K562 (cell line): ENCODE data around the gene PGS1. TPM values are rescaled to one million over a fixed set of nuclear protein-coding genes. Genes with fewer than 3 reads are reported as not detected.

ENCODE experiments used
- ATAC-seq: fragments of 200-7000 bp; cut with Tn5 transposase; 3 replicates; pipeline ENCODE4 v1.9.1; 2020; ENCODE audit warnings: moderate library complexity
- BruUV-seq: library from RNA; stranded (reverse); fragments of 400-500 nt; replicated peaks from 2 replicates; lab custom pipeline; 2021; lab: Mats Ljungman, UMichigan
- CTCF ChIA-PET: fragments of 300-600 bp; formaldehyde crosslinking; extraction: SDS; loops from one replicate; lab custom pipeline; 2021; ENCODE audit warnings: low intra/inter-chr PET ratio; lab: Yijun Ruan, JAX
- POLR2A ChIA-PET: fragments of 300-600, 350-650 bp; sonication (Branson Sonifier 250); formaldehyde crosslinking; extraction: SDS; loops from one replicate; lab custom pipeline; 2021; ENCODE audit warnings: antibody characterized with exemption, inconsistent platforms; lab: Yijun Ruan, JAX
- DNase-seq, 4 experiments: peaks; one replicate each; pipeline versions ENCODE4 v3.0.0 to v3.0.0-alpha.2; 2011 to 2018; ENCODE audit warnings: low spot score in 3 of 4, mixed read lengths in 3 of 4; ENCODE audit errors: extremely low read depth in 1 of 4
- FAIRE-seq: peaks from 2 replicates; lab custom pipeline; 2011; peaks lifted over from hg19 to GRCh38; lab: Jason Lieb, UNC
- H2AFZ ChIP-seq: 2 replicates; pipeline ENCODE4 v1.6.0; 2011; ENCODE audit warnings: low read depth, low read length, control low read depth, inconsistent platforms
- H3K27ac ChIP-seq: fragments of 200-600 bp; 3 replicates; pipeline ENCODE4 v1.8.0; 2011; ENCODE audit warnings: low read depth, mild to moderate bottlenecking, control low read depth, inconsistent platforms, low read length, moderate library complexity, mixed read lengths; ENCODE audit errors: extremely low read depth
- H3K27me3 ChIP-seq, 2 experiments: fragments of 300-600 bp in 1 of 2; 2 replicates in 1 of 2; 3 replicates in 1 of 2; pipeline versions ENCODE4 v1.6.0 to v1.8.0; 2011; ENCODE audit warnings: inconsistent platforms in 2 of 2, low read length in 2 of 2, mild to moderate bottlenecking in 1 of 2, mixed read lengths in 1 of 2, moderate library complexity in 1 of 2; ENCODE audit not compliant: control insufficient read depth in 2 of 2, insufficient read depth in 2 of 2
- H3K36me3 ChIP-seq: fragments of 300-600 bp; 3 replicates; pipeline ENCODE4 v1.8.0; 2011; ENCODE audit warnings: mild to moderate bottlenecking, low read length, inconsistent platforms; ENCODE audit not compliant: control insufficient read depth, insufficient read depth
- H3K4me1 ChIP-seq, 2 experiments: fragments of 200-600 bp in 1 of 2; replicated peaks in 1 of 2; 2 replicates in 1 of 2; 3 replicates in 1 of 2; pipeline versions ENCODE4 v1.5.1 to v1.8.0; 2011; ENCODE audit warnings: inconsistent platforms in 2 of 2, low read length in 2 of 2, mild to moderate bottlenecking in 1 of 2, mixed read lengths in 1 of 2, moderate library complexity in 1 of 2; ENCODE audit not compliant: control insufficient read depth in 2 of 2, insufficient read depth in 2 of 2
- H3K4me2 ChIP-seq: 2 replicates; pipeline ENCODE4 v1.6.1; 2011; ENCODE audit warnings: low read length, control low read depth, inconsistent platforms, mixed read lengths; ENCODE audit not compliant: insufficient read depth
- H3K4me3 ChIP-seq: fragments of 200-600 bp; sonication (generic), shearing (Covaris generic); 2 replicates; pipeline ENCODE4 v1.5.1; 2016; ENCODE audit warnings: control low read depth, inconsistent platforms
- H3K79me2 ChIP-seq: fragments of 200-600 bp; 3 replicates; pipeline ENCODE4 v1.8.0; 2011; ENCODE audit warnings: low read length, inconsistent platforms; ENCODE audit not compliant: control insufficient read depth, insufficient read depth
- H3K9ac ChIP-seq, 2 experiments: 2 replicates each; pipeline versions ENCODE4 v1.6.0 to v1.6.1; 2011; ENCODE audit warnings: low read depth in 2 of 2, low read length in 2 of 2, control low read depth in 1 of 2, inconsistent platforms in 1 of 2, mild to moderate bottlenecking in 1 of 2, mixed read lengths in 1 of 2; ENCODE audit not compliant: insufficient read depth in 1 of 2
- H3K9me1 ChIP-seq: one replicate; pipeline ENCODE4 v1.6.0; 2011; ENCODE audit warnings: inconsistent platforms, mild to moderate bottlenecking, low read length, moderate library complexity; ENCODE audit not compliant: control insufficient read depth, insufficient read depth
- H3K9me3 ChIP-seq: replicated peaks from 2 replicates; pipeline ENCODE4 v1.5.1; 2011; ENCODE audit warnings: low read depth, low read length, inconsistent platforms; ENCODE audit not compliant: control insufficient read depth, insufficient read depth
- H4K20me1 ChIP-seq: replicated peaks from 2 replicates; pipeline ENCODE4 v1.6.1; 2011; ENCODE audit warnings: low read length, inconsistent platforms, mixed read lengths; ENCODE audit not compliant: control insufficient read depth, insufficient read depth
- E2F1 ChIP-seq: sonication (generic); formaldehyde crosslinking; IDR thresholded peaks from 2 replicates; pipeline ENCODE4 v1.8.1; 2023; ENCODE audit warnings: mild to moderate bottlenecking, missing genetic modification reagents, moderate library complexity
- EP300 ChIP-seq: IDR thresholded peaks from 2 replicates; pipeline ENCODE4 v1.6.1; 2012; ENCODE audit warnings: low read length, improper control_type of control experiment
- FOXJ2 ChIP-seq: fragments of 200-800 bp; sonication (Bioruptor generic); IDR thresholded peaks from 2 replicates; pipeline ENCODE4 v1.6.1; 2016; ENCODE audit warnings: missing genetic modification characterization, missing compliant biosample characterization
- HBP1 ChIP-seq: fragments of 450-650 bp; formaldehyde crosslinking; IDR thresholded peaks from 2 replicates; pipeline ENCODE4 v1.4.0; 2022; ENCODE audit warnings: missing genetic modification characterization
- HOMEZ ChIP-seq: fragments of 250-450 bp; sonication (Bioruptor Pico); IDR thresholded peaks from 2 replicates; pipeline ENCODE4 v1.4.0; 2020; ENCODE audit warnings: mild to moderate bottlenecking, moderate library complexity
- MLLT1 ChIP-seq, 2 experiments: fragments of 450-650 bp; IDR thresholded peaks; 2 replicates each; pipeline ENCODE4 v1.6.1; 2016
- NRF1 ChIP-seq, 2 experiments: fragments of 450-650 bp; IDR thresholded peaks in 1 of 2; conservative IDR thresholded peaks in 1 of 2; 2 replicates each; pipeline ENCODE4 v1.6.1; 2014; ENCODE audit warnings: mild to moderate bottlenecking in 2 of 2
- PTTG1 ChIP-seq: fragments of 450-650 bp; IDR thresholded peaks from 2 replicates; pipeline ENCODE4 v1.6.1; 2016; ENCODE audit warnings: low read depth, mild to moderate bottlenecking, missing genetic modification characterization, missing compliant biosample characterization
- PYGO2 ChIP-seq: fragments of 450-650 bp; IDR thresholded peaks from 2 replicates; pipeline ENCODE4 v1.6.1; 2016; ENCODE audit warnings: mild to moderate bottlenecking, missing genetic modification characterization, moderate library complexity, missing compliant biosample characterization
- RBM15 ChIP-seq: fragments of 200-400 bp; formaldehyde crosslinking; IDR thresholded peaks from 2 replicates; pipeline ENCODE4 v1.6.1; 2018; ENCODE audit warnings: mild to moderate bottlenecking, low read length, moderate library complexity; ENCODE audit not compliant: insufficient read depth
- SNIP1 ChIP-seq: fragments of 450-650 bp; IDR thresholded peaks from 2 replicates; pipeline ENCODE4 v1.7.1; 2017; ENCODE audit warnings: low read depth, mild to moderate bottlenecking
- ZC3H4 ChIP-seq: sonication (generic); formaldehyde crosslinking; IDR thresholded peaks from 2 replicates; pipeline ENCODE4 v1.9.0; 2021; ENCODE audit warnings: missing genetic modification reagents, borderline replicate concordance
- ZFP30 ChIP-seq: fragments of 250-450 bp; sonication (Bioruptor Pico); IDR thresholded peaks from 2 replicates; pipeline ENCODE4 v1.8.0; 2022; ENCODE audit warnings: moderate library complexity, mild to moderate bottlenecking, inconsistent platforms, borderline replicate concordance
- ZFPM2 ChIP-seq: fragments of 250-450 bp; sonication (Bioruptor Pico); IDR thresholded peaks from 2 replicates; pipeline ENCODE4 v1.5.1; 2022; ENCODE audit warnings: mild to moderate bottlenecking
- ZNF134 ChIP-seq: fragments of 250-450 bp; sonication (Bioruptor Pico); conservative IDR thresholded peaks from 2 replicates; pipeline ENCODE4 v1.4.0; 2020
- ZZZ3 ChIP-seq: fragments of 450-650 bp; IDR thresholded peaks from 2 replicates; pipeline ENCODE4 v1.6.1; 2016; ENCODE audit warnings: antibody characterized with exemption, mild to moderate bottlenecking, moderate library complexity
- WGBS: fragments of 100-300 bp; shearing (Covaris generic); methylation state at CpG from one replicate; pipeline ENCODE4 v1.1.6; 2016; ENCODE audit warnings: low coverage, mixed read lengths; ENCODE audit not compliant: insufficient coverage; ENCODE audit errors: missing lambda C conversion rate; 5-methylcytosine and 5-hydroxymethylcytosine counted together
- in situ Hi-C: fragments of 300-500 bp; cut with MboI; formaldehyde crosslinking; loops from 4 replicates; pipeline ENCODE4 v1.15.0; 2018; ENCODE audit warnings: inconsistent platforms, mixed read lengths
- intact Hi-C: fragments of 100-400 bp; cut with micrococcal nuclease; formaldehyde crosslinking; loops from 2 replicates; pipeline ENCODE4 v1.14.2; 2022
- polyA plus RNA-seq, 8 experiments: library from polyadenylated mRNA; depleted of rRNA in 4 of 8; stranded (reverse) in 5 of 8; unstranded in 3 of 8; fragments of >200 nt; fragmentation: Nextera tagmentation in 2 of 8; fragmentation: Illumina TruSeq in 1 of 8; extraction: Ambion mirVana in 2 of 8; extraction: Trizol in 1 of 8; gene quantifications; 2 replicates each; pipeline versions ENCODE4 v1.2.1 to v1.2.3, GENCODE V29; 2011 to 2014; ENCODE audit warnings: inconsistent platforms in 1 of 8, missing spikeins in 1 of 8
- total RNA-seq, 7 experiments: library from RNA; depleted of rRNA in 6 of 7; stranded (reverse); fragments of >200 nt in 6 of 7; fragmentation: Illumina TruSeq in 2 of 7; extraction: Trizol in 2 of 7; gene quantifications; 2 replicates each; pipeline versions ENCODE4 v1.2.1 to v1.2.3, GENCODE V29; 2011 to 2021; ENCODE audit warnings: low replicate concordance in 1 of 7

Gene PGS1
- total and polyA plus RNA-seq, 9 of the 15 experiments (the other 6 are each of a cell fraction or from before 2014, with no cell fraction given): 1.3 to 39.4 (median 22.3) TPM

GRCh38 chr17:78364436-78365281 is 13.8 kb upstream of the PGS1 start:
- ATAC-seq: no peak
- Histone ChIP-seq H3K4me3 (no peak overlapping the region), H3K36me3 (no peaks in the 10 kb centered on the region), H3K79me2 (peaks cover 7% of the 10 kb centered on the region), H4K20me1 (peaks cover 15% of the 10 kb centered on the region), H3K9me1 (no peaks in the 10 kb centered on the region), H3K4me1 (peaks cover 11 to 34% of the 10 kb centered on the region in 2 experiments), H3K27ac (no peak overlapping the region), H2AFZ (no peak overlapping the region), H3K9me3 (no peaks in the 10 kb centered on the region), H3K9ac (peak overlapping the region in 1 of 2 experiments; percentile 69; a peak in 2 of 4 replicates), H3K4me2 (peak overlapping the region; percentile 32), H3K27me3 (peaks cover 2 to 25% of the 10 kb centered on the region in 2 experiments; a peak in 2 of 5 replicates)
- 14% methylated on average over 26 of the region's 26 CpGs for WGBS
- POLR2A ChIA-PET: interaction anchor here (0.8 to 1.4 kb wide), 5 partner anchors 8 to 102 kb away, joined by 3 to 9 read pairs (median 3); no protein-coding TSS in a partner anchor
- CTCF ChIA-PET: no interaction called here
- peak; percentile 84 for FAIRE-seq
- in situ Hi-C loops (no loop called here), intact Hi-C loops (no loop called here)
- DNase-seq: peak in 3 of 4 experiments; percentile 25 to 44 (median 41)
- no TSS peak for BruUV-seq
- TF ChIP-seq HOMEZ (CRISPR knock-in tag) (no peak), ZFPM2 (no peak), NRF1 (conservative IDR thresholded peaks at IDR 0.05 in 1 of 2, IDR thresholded peaks at IDR 0.05 in 1 of 2) (no peak), RBM15 (no peak), HBP1 (CRISPR knock-in tag) (no peak), PYGO2 (no peak), FOXJ2 (tag) (no peak), EP300 (peak; percentile 23; the same call in 1 of the 2 replicates), MLLT1 (IDR thresholded peaks at IDR 0.05) (no peak), ZFP30 (CRISPR knock-in tag) (no peak), PTTG1 (no peak), ZC3H4 (CRISPR knock-in tag) (no peak), ZZZ3 (no peak), ZNF134 (no peak), E2F1 (no peak), SNIP1 (no peak)
